ENCODE results near the gene RFTN1.

The RFTN1 gene

DNA sequence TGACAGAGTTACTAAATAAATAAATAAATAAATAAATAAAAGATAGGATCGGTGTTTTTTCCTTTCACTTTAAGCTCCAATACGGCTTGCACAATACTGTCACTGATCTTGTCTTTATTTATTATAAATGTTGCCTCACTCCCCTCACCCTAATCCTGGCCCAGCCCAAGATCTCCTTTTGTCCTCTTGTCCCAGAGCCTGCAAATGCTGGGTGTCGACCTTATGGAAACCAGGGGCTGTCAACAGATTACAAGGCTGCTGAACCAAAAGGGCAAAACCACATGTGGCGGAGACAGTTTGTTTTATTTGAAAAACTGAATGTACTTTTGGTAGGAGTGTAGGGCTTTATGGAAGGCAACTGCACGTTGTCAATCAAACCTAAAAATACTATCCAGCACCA is 75.9 kb downstream of the RFTN1 start:
- DNase-seq (ENCODE audit: low read depth in 3 of 3) = no peak

DNA sequence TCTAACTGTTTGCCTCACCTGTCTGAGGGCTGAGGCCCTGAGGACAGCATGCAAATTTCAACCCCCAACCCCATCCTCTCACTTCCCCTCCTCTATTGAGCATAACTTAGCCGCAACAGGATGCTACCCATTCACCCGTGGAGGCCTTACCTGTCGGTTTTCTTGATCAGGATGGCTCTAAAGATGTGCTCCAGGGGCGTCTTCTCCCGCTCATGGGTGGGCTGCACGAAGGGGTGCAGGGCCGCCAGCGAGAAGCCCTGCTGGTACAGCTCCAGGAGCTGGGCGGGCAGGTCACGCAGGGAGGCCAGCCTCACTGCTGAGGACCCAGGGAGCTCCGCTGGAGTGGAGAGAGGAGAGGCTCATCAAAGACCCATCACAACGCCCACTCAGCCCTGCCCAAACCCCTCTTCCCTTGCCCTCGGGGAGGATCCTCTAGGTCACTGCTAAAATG is 79.8 kb downstream of the RFTN1 start:
- no peak for DNase-seq (ENCODE audit: low read depth in 3 of 3)

DNA sequence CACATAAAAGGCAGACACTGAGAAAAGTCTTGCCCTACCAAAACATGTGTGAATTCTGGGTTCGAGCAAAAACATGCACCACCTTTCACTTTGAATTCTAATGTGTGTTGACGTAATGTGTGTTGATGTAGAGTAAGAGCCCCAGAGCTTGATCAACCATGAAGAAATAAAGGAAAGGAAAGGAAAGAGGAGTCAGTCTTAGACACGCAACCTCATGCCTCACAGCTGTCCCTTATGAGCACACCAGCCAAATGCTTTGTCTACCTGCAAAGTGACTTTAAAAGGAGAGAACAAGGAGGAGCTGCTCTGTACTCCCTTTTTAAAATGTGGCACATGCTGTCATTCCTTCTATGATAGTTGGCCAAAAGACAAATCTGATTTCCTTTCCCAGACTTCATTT is 80.8 kb downstream of the RFTN1 start:
- no peak for DNase-seq (ENCODE audit: low read depth in 3 of 3)

DNA sequence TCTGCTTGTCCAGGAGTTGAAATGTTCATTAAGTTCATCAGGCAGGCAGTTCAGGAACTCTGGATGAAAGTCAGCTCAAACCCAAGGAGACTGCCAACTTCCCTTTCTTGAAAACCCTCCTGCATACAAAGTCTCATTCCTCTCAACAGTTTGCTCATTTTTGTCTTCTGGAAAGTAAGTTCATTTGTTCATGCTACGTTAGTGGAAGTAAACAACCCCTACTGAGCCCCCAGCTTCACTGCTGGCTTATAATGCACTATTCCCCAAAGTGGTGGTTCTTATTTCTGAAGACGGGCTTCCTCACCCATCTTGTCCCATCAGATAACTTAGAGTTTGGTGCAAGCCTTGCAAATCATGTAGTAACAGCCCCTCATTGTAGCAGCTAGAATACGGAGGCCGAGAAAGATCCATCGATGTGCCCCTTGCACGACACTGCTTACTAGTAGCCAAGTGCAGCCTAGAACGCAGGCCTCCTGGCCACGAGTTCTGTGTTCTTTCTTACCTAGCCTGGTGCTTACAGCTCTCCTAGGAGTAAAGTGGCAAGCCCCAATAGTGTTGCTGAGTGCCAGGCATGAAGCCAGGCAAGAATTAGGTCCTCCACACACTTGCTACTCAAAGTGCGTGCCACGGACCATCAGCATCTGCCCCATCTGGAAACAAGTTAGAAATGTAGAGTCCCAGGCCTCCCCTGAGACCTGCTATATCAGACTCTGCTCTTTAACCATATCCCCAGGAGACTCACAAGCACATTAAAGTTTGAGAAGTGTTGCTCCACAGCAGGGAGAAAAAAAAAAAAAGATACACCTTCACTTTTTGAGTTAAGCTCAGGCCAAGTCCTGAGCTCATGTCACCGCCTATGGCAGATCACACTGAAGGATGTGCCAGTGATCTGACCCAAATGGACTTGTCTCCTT is 82.5 kb downstream of the RFTN1 start:
- no peak for DNase-seq (ENCODE audit: low read depth in 3 of 3)

DNA sequence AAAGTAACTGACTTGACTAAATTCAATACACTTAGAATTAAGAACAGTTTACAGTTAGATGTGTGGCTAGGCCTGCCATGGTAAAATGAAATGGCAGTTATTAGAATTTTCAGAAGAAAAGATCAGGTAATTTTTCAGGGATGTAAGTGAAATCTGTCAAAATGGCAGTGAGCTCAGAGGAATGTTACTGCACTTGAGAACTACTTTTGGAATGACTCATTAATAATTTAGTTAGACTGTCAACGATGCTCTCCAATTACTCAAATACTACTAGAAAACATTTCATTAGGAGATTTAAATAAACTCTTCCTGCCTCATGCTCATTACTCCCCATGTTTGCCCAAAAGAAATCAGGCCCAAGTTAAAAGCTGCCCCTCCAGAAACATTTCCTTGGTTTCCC is 84.4 kb downstream of the RFTN1 start:
- no peak for DNase-seq (ENCODE audit: low read depth in 3 of 3)

DNA sequence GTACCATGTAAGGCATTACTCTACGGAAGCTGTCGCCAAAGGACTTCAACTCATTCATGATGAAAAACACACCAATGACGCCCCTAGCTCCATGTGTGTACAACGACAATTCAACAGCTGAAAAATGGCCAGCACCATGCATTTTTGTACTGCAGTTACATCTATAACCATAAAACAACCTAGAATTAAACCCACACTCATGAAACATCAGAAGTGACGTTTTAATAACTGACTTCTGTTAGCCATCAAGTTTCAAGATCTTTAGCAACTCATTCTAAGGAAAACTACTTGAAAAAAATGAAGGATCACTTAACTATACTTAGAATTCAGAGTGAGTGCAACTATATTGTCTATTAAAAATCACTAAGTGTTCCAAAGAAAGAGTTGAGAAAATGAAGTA is 84.9 kb downstream of the RFTN1 start:
- no peak for DNase-seq (ENCODE audit: low read depth in 3 of 3)

DNA sequence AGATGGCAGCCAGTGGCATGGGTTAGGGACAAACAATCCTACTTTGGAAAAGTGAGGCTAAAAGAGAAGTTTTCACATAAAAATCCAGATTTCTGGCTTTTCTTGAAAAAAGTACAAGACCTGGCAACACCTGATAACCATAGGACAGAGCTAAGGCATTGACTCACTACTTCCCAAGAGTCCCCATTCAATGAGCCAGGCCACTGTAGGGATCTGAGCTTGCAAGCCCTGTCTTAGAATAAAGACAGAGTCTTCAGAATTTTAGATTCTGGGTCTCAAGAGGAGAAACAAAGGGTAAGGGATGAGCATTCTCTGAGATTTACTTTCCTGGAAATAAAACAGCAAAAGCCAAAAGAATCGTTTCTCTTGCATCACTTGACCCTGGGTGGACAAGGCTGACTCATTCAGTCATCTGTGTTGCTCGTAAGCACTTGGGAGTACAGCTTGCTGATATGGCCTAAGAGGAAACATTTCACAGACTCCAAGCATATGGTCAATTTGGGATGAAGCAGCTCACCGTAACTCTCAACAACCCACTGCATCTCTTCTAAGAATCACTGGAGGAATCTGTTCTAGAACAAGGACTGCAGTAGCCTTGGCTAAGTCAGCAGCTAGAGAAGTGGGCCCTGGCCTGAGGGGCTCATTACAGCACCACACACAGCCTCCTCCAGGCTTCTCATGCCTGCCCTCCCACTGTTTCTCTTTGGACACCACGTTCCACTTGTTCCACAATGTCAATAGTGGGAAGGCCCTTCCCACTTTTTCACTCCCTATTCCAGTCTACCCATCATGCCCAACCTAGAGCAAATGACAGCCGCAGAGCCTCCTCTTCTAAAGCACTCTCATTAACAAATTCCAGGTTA is 86.2 kb downstream of the RFTN1 start:
- no peak for DNase-seq (ENCODE audit: low read depth in 3 of 3)

DNA sequence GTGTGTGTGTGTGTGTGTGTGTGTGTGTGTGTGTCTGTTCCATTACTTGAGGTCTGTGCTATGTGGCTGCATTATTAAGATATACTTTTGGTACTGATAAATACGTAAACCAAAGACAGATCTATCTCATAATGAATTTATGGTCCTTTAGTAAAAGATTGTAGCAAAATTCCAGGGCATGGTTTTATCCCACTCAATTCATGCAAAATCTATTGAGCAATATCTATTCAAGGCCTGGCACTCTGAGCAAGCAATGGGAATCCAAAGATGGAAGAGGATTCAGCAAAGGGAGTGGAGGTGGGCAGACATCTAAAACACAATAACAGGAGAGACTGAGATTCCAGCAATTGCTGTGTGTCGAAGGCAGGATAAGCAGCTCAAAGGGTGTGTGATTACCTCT is 86.8 kb downstream of the RFTN1 start:
- no peak for DNase-seq (ENCODE audit: low read depth in 3 of 3)

DNA sequence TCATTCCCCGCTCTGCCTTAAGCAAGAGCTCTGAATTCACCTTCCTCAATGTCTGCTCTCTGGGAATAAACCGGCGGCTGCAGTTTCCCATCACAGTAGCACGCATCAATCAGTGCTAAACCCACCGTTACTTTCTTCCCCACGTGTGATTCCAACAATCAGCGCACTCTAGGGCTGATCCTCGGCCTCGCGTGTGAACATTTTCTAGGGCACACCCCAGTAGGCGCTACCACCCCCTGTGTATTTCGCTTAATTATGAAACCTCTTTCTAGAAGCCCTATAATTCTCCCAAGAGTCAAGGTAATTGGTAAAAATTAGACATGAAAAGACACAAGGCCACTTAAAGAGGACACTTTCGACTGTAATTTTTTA is 87.5 kb downstream of the RFTN1 start:
- no peak for DNase-seq (ENCODE audit: low read depth in 3 of 3)

DNA sequence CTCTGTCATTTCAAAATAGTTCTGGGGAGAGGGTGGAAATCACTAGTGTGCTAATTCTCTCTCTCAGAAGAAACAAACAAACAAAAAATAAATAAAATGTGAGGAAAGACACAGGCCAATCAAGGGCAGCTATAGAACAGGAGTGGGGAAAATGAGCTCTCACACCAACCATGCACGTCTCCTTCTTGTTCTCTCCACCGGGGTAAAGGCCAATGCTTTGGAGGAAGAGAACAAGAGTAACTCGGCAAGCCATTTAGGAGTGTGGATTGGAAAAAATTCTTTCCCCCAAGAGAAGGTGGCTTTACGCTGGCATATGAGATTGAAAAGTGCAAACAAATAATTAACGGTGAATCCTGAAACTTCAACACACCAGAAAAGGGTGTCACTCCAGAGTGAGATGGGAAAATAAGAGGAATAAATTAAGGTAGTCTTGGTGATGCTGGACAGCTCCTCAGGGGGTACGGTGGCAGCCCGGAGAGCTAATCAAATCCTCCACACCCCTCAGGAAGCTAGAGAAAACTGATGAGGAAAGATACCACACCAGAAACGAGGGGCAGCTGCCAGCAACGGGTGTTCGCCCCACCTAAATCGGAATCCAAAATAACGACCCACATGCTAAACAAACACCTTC is 88.0 kb downstream of the RFTN1 start:
- DNase-seq (ENCODE audit: low read depth in 3 of 3) = no peak

DNA sequence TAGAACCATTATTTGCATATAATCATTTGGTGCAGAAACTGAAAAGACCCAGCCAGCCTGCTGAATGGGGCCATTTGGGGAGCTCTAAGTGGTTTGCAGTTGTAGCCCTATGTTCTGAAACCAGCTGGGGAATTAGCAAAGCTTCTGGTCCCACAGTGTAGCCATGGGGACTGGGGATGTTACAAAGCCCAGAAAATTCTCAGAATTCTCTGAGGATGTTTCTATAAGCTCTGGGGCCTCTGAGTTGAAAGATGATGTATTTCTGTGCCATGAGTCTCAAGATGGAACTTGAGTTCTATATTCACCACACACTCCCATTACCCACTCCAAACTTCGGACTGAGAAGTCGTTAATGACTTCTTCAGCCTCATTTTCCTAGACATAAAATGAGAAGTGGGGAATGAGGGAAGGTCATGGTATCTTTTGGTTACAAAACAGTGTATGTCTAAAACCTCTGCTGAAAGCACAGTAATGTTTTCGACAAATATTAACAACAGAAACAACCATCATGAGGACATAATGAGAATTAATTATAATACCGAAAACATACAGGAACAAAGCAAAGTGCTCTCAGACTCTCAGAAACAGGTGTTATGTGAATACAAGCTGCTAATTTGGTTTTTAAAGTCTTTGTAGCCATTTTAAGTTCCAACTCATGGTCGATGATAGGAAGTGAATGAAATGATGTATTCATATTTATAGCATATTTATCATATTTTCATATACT is 89.4 kb downstream of the RFTN1 start:
- no peak for DNase-seq (ENCODE audit: low read depth in 3 of 3)

DNA sequence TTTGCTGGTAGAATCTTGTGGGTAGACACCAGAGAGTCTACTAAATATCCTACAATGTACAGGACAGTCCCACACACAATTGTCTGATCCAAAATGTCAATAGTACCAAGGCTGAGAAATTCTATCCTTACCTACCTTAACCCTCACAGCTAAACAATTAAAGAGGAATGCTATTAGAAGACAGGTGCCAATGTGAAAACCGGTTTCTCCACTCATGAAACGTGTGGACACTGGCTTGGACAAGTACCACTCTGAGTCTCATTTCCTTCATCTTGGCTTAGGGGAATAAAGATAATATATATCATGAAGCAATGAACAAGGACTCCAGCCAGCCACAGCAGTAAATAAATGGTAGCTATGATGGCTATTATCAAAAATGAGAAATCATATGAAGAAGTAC is 90.2 kb downstream of the RFTN1 start:
- no peak for DNase-seq (ENCODE audit: low read depth in 3 of 3)

DNA sequence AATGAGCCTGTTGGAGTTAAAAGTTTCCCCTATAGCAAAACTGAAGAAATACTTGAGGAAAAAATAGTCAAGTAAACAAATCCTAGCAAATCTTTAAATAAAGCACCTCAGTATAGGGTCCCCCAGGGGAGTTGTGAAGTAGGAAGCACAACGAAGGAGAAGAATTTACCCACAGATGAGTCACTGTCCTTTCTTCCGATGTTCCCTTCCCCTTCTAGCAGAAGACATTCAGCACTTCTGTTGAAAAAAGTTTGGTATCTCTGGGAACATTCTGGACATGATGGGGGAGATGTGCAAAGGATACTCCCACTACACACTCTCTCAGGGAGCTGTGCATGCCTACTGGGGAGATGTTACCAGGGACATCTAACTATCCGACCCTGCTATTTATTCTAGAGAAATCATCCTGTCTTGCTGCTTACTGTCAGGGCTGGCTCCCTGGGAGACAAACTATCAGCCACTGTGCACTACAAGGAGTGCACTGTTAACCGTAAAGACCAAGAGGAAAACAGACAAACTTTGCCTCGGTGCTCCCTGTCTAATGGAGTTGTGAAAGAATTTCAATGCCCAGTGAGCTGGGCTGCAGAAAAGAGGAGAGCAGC is 93.8 kb downstream of the RFTN1 start:
- no peak for DNase-seq (ENCODE audit: low read depth in 3 of 3)

DNA sequence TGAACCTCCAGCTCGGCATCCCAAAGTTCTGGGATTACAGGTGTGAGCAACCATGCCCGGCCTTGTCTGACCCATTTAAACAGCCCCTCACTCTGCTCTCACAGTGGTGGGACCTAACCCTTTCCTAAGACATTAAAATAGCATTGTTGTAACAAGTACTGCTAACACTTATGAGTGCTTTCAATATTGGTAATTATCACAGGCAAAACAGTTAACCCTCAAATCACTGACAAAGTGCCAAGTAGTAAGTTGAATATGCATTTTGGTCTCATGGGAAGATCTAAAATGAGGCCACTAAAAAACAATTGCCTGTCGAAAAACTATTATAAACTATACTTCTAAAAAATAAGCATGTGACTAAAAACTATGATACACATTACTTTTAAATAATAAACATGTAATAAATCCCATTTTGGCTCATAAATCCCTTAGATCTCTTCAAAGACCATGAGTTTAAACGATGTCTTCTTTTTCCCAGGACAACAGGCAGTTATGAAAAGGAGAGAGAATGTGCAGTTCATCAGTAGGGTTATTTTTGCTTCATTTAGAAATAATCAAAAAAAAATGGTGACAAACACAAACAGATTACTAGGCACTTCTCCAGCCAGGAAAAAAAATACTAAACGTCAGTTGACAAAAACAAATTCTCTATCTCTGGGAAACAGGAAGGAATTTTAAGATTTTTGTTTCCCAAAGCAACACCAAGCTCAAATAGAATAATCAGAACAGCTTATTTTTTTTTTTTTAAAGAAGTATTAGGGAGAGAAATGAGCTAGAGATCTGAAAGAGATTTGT is 95.4 kb downstream of the RFTN1 start:
- DNase-seq (ENCODE audit: low read depth in 3 of 3) = no peak

DNA sequence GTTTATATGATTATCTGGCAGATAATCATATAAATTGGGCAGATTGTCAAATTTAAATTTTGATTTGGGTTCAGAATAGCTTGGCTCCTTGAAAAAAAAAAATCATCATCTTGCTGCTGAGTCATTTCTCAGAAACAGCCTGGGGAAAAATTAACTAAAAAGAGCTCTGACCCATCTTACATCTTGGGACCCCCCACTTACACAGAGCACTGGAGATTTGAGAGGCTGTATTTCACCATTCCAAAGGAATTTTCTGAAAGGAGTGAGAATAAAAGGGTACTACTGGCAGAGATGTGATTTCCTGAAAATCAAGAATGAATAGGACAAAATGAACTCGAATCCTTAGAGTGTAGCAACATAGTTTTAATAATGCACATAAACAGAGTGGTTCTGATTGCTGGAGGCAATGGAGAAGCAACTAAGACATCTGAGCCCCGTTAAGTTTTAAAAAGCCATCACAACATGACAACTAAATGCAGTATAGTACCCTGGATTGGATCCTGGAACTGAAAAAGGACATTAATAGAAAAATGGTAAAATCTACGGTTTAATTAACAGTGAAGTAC is 97.5 kb downstream of the RFTN1 start:
- DNase-seq (ENCODE audit: low read depth in 3 of 3) = no peak

DNA sequence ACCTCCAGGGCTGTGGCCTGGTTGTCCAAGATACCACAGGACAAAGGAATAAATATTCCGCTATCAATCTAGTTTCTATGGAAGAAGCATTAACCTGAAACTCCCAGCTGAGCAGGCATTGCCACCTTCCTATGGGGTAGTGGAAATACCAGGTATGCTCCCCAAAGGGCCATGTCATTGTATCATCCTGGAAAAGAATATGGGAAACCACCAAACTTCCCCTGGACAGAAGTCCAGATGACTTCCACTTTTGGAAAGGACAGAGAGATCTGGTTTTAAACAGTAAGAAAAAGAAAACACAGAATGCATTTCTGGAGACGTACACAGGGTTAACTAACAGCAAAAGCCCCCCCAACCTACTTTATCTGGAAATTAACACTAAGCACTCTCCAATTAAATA is 100.2 kb downstream of the RFTN1 start:
- DNase-seq (ENCODE audit: low read depth in 3 of 3) = no peak

DNA sequence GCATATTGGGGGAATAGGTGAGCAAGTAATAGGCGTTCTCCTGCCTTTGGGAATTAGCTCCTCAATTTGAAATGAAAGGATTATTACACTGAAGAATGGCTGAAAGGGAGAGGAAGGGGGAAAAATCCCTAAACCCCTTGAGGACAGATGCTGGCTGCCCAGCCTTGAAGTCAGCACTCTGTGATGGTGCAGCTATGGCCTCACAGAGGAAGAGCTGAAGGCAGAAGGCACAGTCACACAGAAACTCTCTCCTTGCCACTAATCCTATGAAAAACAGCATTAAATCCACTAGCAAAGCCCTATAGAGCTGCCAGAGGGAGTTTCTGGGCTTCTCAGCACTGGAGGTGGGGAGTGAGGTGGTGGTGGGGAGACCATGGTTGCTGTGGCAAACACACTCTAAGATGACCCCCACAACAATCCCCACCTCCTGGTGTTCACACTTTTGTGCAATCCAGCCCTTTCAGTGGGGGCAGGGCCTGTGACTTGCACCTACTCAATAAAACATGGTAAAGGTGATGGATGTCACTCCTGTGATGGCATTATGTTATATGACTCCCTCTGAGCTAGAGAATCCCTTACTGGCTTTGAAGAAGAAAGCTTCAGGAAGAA is 101.2 kb downstream of the RFTN1 start:
- DNase-seq (ENCODE audit: low read depth in 3 of 3) = no peak

DNA sequence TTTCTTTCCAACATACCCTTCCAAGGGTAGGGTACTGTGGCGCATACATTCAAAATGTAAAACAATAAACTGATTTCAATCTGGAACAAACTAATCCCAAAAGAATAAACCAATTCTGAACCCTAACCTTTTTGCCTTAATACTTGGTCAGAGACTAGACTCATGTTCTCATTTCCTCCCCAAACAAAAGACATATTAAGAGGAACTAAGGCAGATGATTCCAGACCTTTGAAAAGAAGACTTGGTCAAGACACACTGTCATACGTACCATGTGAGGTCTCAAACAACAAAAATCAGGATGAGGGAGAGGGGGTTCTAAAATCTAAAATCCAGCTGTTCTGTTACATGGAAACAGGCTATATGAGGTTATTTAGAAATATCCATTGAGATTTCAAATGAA is 102.1 kb downstream of the RFTN1 start:
- DNase-seq (ENCODE audit: low read depth in 3 of 3) = no peak

DNA sequence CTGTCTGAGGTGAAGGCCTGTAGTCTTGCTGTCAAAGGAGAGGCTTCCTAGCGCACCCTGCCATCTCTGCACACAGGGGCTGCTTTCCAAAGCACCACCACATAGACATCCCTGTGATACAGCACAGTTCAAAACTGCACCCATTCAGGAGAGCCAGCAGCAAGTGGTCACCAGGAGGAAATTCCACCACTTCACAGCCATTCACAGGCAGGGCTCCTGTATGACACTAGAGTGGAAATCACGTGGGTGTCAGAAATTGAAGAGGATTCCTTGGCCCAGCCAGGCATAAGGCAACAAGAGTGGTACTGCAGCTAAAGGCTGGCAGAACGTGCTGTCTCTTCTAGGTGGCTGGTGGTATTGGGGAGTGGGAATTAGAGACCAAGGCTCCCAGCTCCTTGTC is 102.8 kb downstream of the RFTN1 start:
- DNase-seq (ENCODE audit: low read depth in 3 of 3) = no peak

DNA sequence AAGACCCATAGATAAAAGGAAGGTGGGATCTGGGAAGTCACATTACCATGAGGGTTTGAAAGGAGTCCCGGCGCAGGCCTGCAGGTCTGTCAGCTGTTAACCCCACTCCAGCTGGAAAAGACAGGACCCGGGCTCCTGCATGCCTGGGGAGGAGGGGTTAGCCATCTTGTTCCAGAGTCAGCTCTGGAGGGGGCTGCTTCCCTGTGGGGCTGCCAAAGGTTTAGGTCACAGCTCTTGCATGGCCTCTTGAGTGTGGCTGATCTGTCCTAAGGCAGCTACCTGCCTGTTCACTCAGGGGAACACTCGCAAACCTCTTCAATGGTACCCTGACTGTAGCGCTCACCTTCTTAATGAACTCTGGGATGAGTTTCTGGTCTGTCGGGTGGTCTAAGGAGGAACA is 104.5 kb downstream of the RFTN1 start:
- no peak for DNase-seq (ENCODE audit: low read depth in 3 of 3)
